HL-60 (cell line): ENCODE results near the gene ADCYAP1R1.

Experiments
- DNase-seq, 2 experiments: peaks; one replicate each; pipeline ENCODE4 v3.0.0-alpha.2; 2010 to 2020; ENCODE audit warnings: low read depth in 1 of 2, low spot score in 1 of 2
- H3K27ac ChIP-seq: fragments of 250-450 bp; sonication (Bioruptor Pico); replicated peaks from 2 replicates; pipeline ENCODE4 v1.5.1; 2020; ENCODE audit warnings: mild to moderate bottlenecking, moderate library complexity
- H3K27me3 ChIP-seq: fragments of 250-450 bp; sonication (Bioruptor Pico); 2 replicates; pipeline ENCODE4 v1.5.1; 2021; ENCODE audit warnings: mild to moderate bottlenecking, moderate library complexity; ENCODE audit not compliant: insufficient read depth, poor library complexity, severe bottlenecking
- H3K4me3 ChIP-seq: replicated peaks from 2 replicates; pipeline ENCODE4 v1.5.1; 2011; ENCODE audit warnings: mild to moderate bottlenecking, control low read depth, low read length; ENCODE audit not compliant: insufficient read depth
- CTCF ChIP-seq: IDR thresholded peaks from one replicate; pipeline ENCODE4 v1.5.1; 2011; ENCODE audit warnings: low read length, control low read depth, inconsistent platforms; ENCODE audit not compliant: insufficient read depth
- GABPA ChIP-seq: IDR thresholded peaks from 2 replicates; pipeline ENCODE4 v1.6.1; 2012; ENCODE audit warnings: low read depth
- POLR2AphosphoS5 ChIP-seq: IDR thresholded peaks from 2 replicates; pipeline ENCODE4 v1.6.1; 2012; ENCODE audit warnings: low read depth
- REST ChIP-seq: IDR thresholded peaks from 2 replicates; pipeline ENCODE4 v1.6.1; 2012; ENCODE audit warnings: low read depth; ENCODE audit not compliant: insufficient replicate concordance
- SPI1 ChIP-seq: IDR thresholded peaks from 2 replicates; pipeline ENCODE4 v1.6.1; 2012; ENCODE audit warnings: low read depth, mild to moderate bottlenecking, borderline replicate concordance

The ADCYAP1R1 gene

GRCh38 chr7:31116615-31117014 lies 64.5 kb downstream of the ADCYAP1R1 start:
- DNase-seq = no peak
- Histone ChIP-seq H3K4me3 (no peak overlapping the region), H3K27me3 (peaks cover 4% of the 10 kb centered on the region), H3K27ac (no peak overlapping the region)
- TF ChIP-seq GABPA (no peak), REST (no peak), CTCF (no peak), POLR2AphosphoS5 (no peak), SPI1 (no peak)

- DNase-seq = no peak
- H3K27me3 ChIP-seq = peaks cover 4% of the 10 kb centered on the region
- H3K27ac ChIP-seq = no peak overlapping the region
- TF ChIP-seq POLR2AphosphoS5 (no peak), GABPA (no peak), REST (no peak), SPI1 (no peak), CTCF (no peak)
- no peak overlapping the region for H3K4me3 ChIP-seq
These were observed 67.1 kb downstream of the ADCYAP1R1 start for GRCh38 chr7:31119249-31119648.

GRCh38 chr7:31120800-31121513 lies 68.8 kb downstream of the ADCYAP1R1 start:
- no peak for DNase-seq
- peaks cover 4% of the 10 kb centered on the region for H3K27me3 ChIP-seq
- H3K27ac ChIP-seq = no peak overlapping the region
- TF ChIP-seq POLR2AphosphoS5 (no peak), GABPA (no peak), CTCF (no peak), SPI1 (no peak), REST (no peak)
- no peak overlapping the region for H3K4me3 ChIP-seq
